ENCODE results near the gene CLNK. TPM values are rescaled to one million over a fixed set of nuclear protein-coding genes. Genes with fewer than 3 reads are reported as not detected.

CLNK gene
- polyA plus RNA-seq, 1 donor, result 0.52 TPM

DNA sequence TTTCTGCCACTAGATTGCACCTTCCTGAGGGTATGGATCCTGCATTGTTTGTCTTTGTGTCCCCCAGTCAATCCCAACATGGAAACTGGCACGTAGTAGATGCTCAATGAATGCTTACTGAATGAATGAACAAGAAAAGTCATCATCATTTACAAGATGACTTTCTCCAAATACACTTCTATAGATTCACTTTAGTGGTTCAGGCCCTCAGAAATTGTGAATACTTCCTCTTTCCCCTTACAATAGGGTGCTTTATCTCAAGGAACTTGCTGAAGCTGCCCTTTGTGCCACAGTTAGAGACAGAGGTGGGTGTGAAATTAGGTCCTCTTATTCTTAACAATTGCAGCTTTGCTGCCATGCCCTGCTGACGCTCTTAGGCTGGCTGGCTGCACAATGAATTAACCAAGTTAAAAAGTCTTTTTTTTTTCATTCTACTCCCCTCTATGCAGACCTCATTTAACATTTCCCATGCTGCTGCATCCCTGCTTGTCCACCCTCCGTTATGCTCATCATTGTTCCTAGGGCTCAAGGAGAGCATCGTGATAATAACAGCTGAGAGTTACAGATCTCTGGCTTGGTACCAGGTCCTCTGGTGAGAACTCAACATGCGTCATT lies 119.3 kb downstream of the CLNK start:
- no CpG with 5 or more reads among the region's 5 CpGs for WGBS (ENCODE audit: insufficient coverage, low lambda C conversion rate)
- DNase-seq, result no peak

DNA sequence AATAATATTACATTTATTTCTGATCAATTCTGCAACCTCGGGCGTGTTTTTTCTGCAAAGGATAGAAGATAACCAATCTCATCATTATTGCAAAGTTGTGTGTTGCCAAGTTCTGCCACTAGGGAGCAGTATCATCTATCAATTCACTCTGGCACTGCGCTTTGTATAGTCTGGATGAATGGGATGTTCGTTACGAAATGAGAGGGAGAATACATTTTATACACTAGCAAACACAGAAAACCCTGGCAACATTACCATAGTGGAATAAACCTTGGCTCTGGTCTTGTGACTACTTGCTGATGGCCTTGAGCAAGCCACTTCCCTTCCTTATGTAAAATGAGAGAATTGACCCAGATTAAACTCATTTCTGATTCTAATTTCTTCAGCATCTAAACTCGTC lies 129.9 kb downstream of the CLNK start:
- Histone ChIP-seq H3K27me3 (ENCODE audit: control insufficient read depth, insufficient read depth, low read length) (peaks cover 4% of the 10 kb centered on the region), H3K9me3 (ENCODE audit: control insufficient read depth, low read depth, low read length) (no peaks in the 10 kb centered on the region), H3K27ac (ENCODE audit: low read length) (no peak overlapping the region), H3K4me1 (ENCODE audit: control insufficient read depth, insufficient read depth, low read length) (no peaks in the 10 kb centered on the region), H3K36me3 (ENCODE audit: control insufficient read depth, insufficient read depth, low read length) (no peaks in the 10 kb centered on the region), H3K4me3 (ENCODE audit: low read length) (no peak overlapping the region)
- peak; percentile 27 to 37 for DNase-seq
- WGBS (ENCODE audit: insufficient coverage, low lambda C conversion rate), result 38% methylated on average over 1 of the region's 6 CpGs

More for the DNA sequence above, 119.3 kb downstream of the CLNK start:
- Histone ChIP-seq H3K4me1 (ENCODE audit: control insufficient read depth, insufficient read depth, low read length) (no peaks in the 10 kb centered on the region), H3K27ac (ENCODE audit: low read length) (no peak overlapping the region), H3K4me3 (ENCODE audit: low read length) (no peak overlapping the region), H3K36me3 (ENCODE audit: control insufficient read depth, insufficient read depth, low read length) (no peaks in the 10 kb centered on the region), H3K9me3 (ENCODE audit: control insufficient read depth, low read depth, low read length) (no peaks in the 10 kb centered on the region), H3K27me3 (ENCODE audit: control insufficient read depth, insufficient read depth, low read length) (no peaks in the 10 kb centered on the region)

GRCh38 chr4:10554121-10554520 lies 130.4 kb downstream of the CLNK start:
- no peak overlapping the region for H3K4me3 ChIP-seq (ENCODE audit: low read length)
- no peaks in the 10 kb centered on the region for H3K36me3 ChIP-seq (ENCODE audit: control insufficient read depth, insufficient read depth, low read length)
- WGBS (ENCODE audit: insufficient coverage, low lambda C conversion rate), result no CpG with 5 or more reads among the region's 2 CpGs
- peaks cover 4% of the 10 kb centered on the region for H3K27me3 ChIP-seq (ENCODE audit: control insufficient read depth, insufficient read depth, low read length)
- no peak for DNase-seq
- H3K9me3 ChIP-seq (ENCODE audit: control insufficient read depth, low read depth, low read length), result no peaks in the 10 kb centered on the region
- H3K4me1 ChIP-seq (ENCODE audit: control insufficient read depth, insufficient read depth, low read length), result no peaks in the 10 kb centered on the region
- no peak overlapping the region for H3K27ac ChIP-seq (ENCODE audit: low read length)

GRCh38 chr4:10552591-10553280 lies 131.8 kb downstream of the CLNK start:
- Histone ChIP-seq H3K36me3 (ENCODE audit: control insufficient read depth, insufficient read depth, low read length) (no peaks in the 10 kb centered on the region), H3K27ac (ENCODE audit: low read length) (no peak overlapping the region), H3K4me1 (ENCODE audit: control insufficient read depth, insufficient read depth, low read length) (no peaks in the 10 kb centered on the region), H3K4me3 (ENCODE audit: low read length) (no peak overlapping the region), H3K9me3 (ENCODE audit: control insufficient read depth, low read depth, low read length) (no peaks in the 10 kb centered on the region), H3K27me3 (ENCODE audit: control insufficient read depth, insufficient read depth, low read length) (peaks cover 4% of the 10 kb centered on the region)
- WGBS (ENCODE audit: insufficient coverage, low lambda C conversion rate), result 87% methylated on average over 3 of the region's 13 CpGs
- no peak for DNase-seq

DNA sequence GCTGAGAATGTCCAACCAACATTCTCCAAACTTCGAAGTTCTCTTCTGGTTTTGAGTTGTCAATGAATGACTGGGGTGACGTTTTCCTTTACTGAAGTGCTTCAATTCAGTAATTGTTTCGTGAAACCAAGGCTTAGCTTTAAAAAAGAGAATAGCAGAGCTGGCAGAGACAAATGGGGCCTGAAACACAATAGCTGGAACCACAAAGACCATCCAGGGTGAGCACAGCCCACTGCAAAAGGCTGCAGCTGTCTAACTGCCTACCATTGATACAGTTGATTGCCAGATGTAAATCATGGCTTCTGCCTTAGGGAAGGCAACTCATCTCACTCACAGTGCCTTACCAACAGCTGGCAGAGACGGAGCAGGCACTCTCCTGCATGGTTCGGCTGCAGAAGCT lies 148.7 kb downstream of the CLNK start:
- Histone ChIP-seq H3K9me3 (ENCODE audit: control insufficient read depth, low read depth, low read length) (no peaks in the 10 kb centered on the region), H3K4me1 (ENCODE audit: control insufficient read depth, insufficient read depth, low read length) (no peaks in the 10 kb centered on the region), H3K27me3 (ENCODE audit: control insufficient read depth, insufficient read depth, low read length) (no peaks in the 10 kb centered on the region), H3K4me3 (ENCODE audit: low read length) (no peak overlapping the region), H3K36me3 (ENCODE audit: control insufficient read depth, insufficient read depth, low read length) (no peaks in the 10 kb centered on the region), H3K27ac (ENCODE audit: low read length) (no peak overlapping the region)
- WGBS (ENCODE audit: insufficient coverage, low lambda C conversion rate), result no CpG with 5 or more reads among the region's 5 CpGs
- DNase-seq, result no peak

DNA sequence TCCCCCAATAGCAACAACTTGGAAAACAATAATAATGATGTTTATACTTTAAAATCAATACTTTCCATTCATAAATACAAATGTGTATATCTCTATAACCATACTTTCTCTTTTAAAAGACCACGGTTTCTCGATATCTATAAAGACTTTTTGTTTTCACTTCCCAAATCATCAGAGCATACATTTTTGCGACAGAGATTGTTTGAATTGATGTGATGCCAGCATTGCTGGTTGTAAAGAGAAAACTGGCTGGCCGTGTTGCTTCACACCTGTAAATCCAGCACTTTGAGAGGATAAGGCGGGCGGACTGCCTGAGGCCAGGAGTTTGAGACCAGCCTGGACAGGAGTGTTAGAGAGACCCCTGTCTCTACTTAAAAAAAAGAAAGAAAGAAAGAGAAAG lies 149.7 kb downstream of the CLNK start:
- Histone ChIP-seq H3K4me3 (ENCODE audit: low read length) (no peak overlapping the region), H3K27ac (ENCODE audit: low read length) (no peak overlapping the region), H3K36me3 (ENCODE audit: control insufficient read depth, insufficient read depth, low read length) (no peaks in the 10 kb centered on the region), H3K27me3 (ENCODE audit: control insufficient read depth, insufficient read depth, low read length) (no peaks in the 10 kb centered on the region), H3K4me1 (ENCODE audit: control insufficient read depth, insufficient read depth, low read length) (no peaks in the 10 kb centered on the region), H3K9me3 (ENCODE audit: control insufficient read depth, low read depth, low read length) (no peaks in the 10 kb centered on the region)
- 60% methylated on average over 3 of the region's 6 CpGs for WGBS (ENCODE audit: insufficient coverage, low lambda C conversion rate)
- DNase-seq, result no peak

- H3K9me3 ChIP-seq (ENCODE audit: control insufficient read depth, low read depth, low read length), result no peaks in the 10 kb centered on the region
- H3K27ac ChIP-seq (ENCODE audit: low read length), result no peak overlapping the region
- no peak overlapping the region for H3K4me3 ChIP-seq (ENCODE audit: low read length)
- 100% methylated on average over 1 of the region's 2 CpGs for WGBS (ENCODE audit: insufficient coverage, low lambda C conversion rate)
- H3K27me3 ChIP-seq (ENCODE audit: control insufficient read depth, insufficient read depth, low read length), result no peaks in the 10 kb centered on the region
- no peaks in the 10 kb centered on the region for H3K4me1 ChIP-seq (ENCODE audit: control insufficient read depth, insufficient read depth, low read length)
- H3K36me3 ChIP-seq (ENCODE audit: control insufficient read depth, insufficient read depth, low read length), result no peaks in the 10 kb centered on the region
- DNase-seq, result no peak
Measured at GRCh38 chr4:10532155-10532554, 152.4 kb downstream of the CLNK start.

GRCh38 chr4:10530137-10530786 lies 154.3 kb downstream of the CLNK start:
- 60% methylated on average over 1 of the region's 11 CpGs for WGBS (ENCODE audit: insufficient coverage, low lambda C conversion rate)
- Histone ChIP-seq H3K9me3 (ENCODE audit: control insufficient read depth, low read depth, low read length) (no peaks in the 10 kb centered on the region), H3K36me3 (ENCODE audit: control insufficient read depth, insufficient read depth, low read length) (no peaks in the 10 kb centered on the region), H3K27ac (ENCODE audit: low read length) (no peak overlapping the region), H3K4me3 (ENCODE audit: low read length) (no peak overlapping the region), H3K4me1 (ENCODE audit: control insufficient read depth, insufficient read depth, low read length) (no peaks in the 10 kb centered on the region), H3K27me3 (ENCODE audit: control insufficient read depth, insufficient read depth, low read length) (no peaks in the 10 kb centered on the region)
- DNase-seq, result no peak

DNA sequence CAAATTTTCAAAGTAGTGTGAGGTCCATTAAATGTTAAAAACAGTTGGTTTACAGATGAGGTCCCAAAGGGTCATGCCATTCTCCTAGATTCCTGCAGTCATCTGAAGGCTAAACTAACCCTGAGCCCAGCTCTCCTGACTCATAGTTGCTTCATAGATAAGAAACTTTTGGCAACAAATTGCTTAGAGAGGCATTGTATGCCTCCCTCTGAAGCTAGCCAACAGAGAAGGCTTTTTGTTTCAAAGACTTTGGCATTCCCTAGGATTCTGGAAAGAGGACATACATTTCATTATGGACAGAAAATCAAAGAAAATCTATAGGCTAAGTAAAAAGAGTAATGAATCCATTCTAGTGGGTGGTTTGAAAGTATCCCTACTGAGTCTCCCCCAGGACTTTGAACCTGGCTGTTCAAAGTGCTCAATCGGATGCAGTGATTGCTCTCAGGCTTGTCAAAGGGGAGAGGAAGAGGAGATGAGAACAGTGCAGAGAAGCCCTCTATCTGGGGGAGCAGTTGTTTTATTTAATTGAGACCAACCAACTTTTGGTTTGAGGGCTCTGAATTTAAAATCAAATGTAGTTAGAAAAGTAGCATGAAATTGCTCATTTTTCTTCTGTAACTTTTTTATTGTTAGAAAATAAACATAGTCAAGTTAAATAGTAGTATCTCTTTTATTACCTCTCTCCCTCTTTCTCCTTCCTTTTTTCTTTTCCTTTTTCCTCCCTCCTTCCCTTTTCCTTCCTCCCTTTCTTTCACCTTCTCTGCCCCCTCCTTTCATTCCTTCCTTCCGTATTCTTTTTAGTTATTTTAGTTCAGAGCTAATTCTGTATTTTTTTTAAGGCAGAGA lies 155.1 kb downstream of the CLNK start:
- DNase-seq, result no peak
- 100% methylated on average over 1 of the region's 2 CpGs for WGBS (ENCODE audit: insufficient coverage, low lambda C conversion rate)
- Histone ChIP-seq H3K36me3 (ENCODE audit: control insufficient read depth, insufficient read depth, low read length) (no peaks in the 10 kb centered on the region), H3K4me1 (ENCODE audit: control insufficient read depth, insufficient read depth, low read length) (no peaks in the 10 kb centered on the region), H3K27me3 (ENCODE audit: control insufficient read depth, insufficient read depth, low read length) (no peaks in the 10 kb centered on the region), H3K4me3 (ENCODE audit: low read length) (no peak overlapping the region), H3K9me3 (ENCODE audit: control insufficient read depth, low read depth, low read length) (no peaks in the 10 kb centered on the region), H3K27ac (ENCODE audit: low read length) (no peak overlapping the region)

- WGBS (ENCODE audit: insufficient coverage, low lambda C conversion rate), result no CpG with 5 or more reads among the region's 3 CpGs
- Histone ChIP-seq H3K4me3 (ENCODE audit: low read length) (no peak overlapping the region), H3K27ac (ENCODE audit: low read length) (no peak overlapping the region), H3K4me1 (ENCODE audit: control insufficient read depth, insufficient read depth, low read length) (no peaks in the 10 kb centered on the region), H3K36me3 (ENCODE audit: control insufficient read depth, insufficient read depth, low read length) (no peaks in the 10 kb centered on the region), H3K9me3 (ENCODE audit: control insufficient read depth, low read depth, low read length) (no peaks in the 10 kb centered on the region), H3K27me3 (ENCODE audit: control insufficient read depth, insufficient read depth, low read length) (no peaks in the 10 kb centered on the region)
- DNase-seq, result no peak
Measured at GRCh38 chr4:10527438-10527837, 157.1 kb downstream of the CLNK start.
